Fibroblast of the aortic adventitia (primary cell): Measurements from ENCODE around the gene HBS1L. TPM values are rescaled to one million over a fixed set of nuclear protein-coding genes. Genes with fewer than 3 reads are reported as not detected.

Experiments
- DNase-seq: peaks from one replicate; pipeline ENCODE4 v3.0.0-alpha.2; 2010; ENCODE audit warnings: low read depth
- H3K4me3 ChIP-seq: 2 replicates; pipeline ENCODE4 v1.5.1; 2011; ENCODE audit warnings: low read depth, mild to moderate bottlenecking, control low read depth, low read length, moderate library complexity
- CTCF ChIP-seq: IDR thresholded peaks from 2 replicates; pipeline ENCODE4 v1.5.1; 2011; ENCODE audit warnings: mild to moderate bottlenecking, low read length, control low read depth, inconsistent platforms; ENCODE audit not compliant: insufficient read depth
- total RNA-seq: library from RNA; depleted of rRNA; stranded (reverse); fragments of >200 nt; gene quantifications from 2 replicates; pipeline ENCODE4 v1.2.3, GENCODE V29; 2012; ENCODE audit warnings: low replicate concordance

HBS1L gene
- total RNA-seq, 1 donor, result 141 TPM

- no peak for TF ChIP-seq CTCF
- DNase-seq, result no peak
- H3K4me3 ChIP-seq, result no peak overlapping the region
Measured at GRCh38 chr6:134962421-134962820, 92.2 kb downstream of the HBS1L start.

- TF ChIP-seq CTCF, result no peak
- DNase-seq, result no peak
- no peak overlapping the region for H3K4me3 ChIP-seq
Measured at GRCh38 chr6:134961366-134961765, 93.3 kb downstream of the HBS1L start.

GRCh38 chr6:134959603-134960002 is 95.0 kb downstream of the HBS1L start:
- DNase-seq, result no peak

GRCh38 chr6:134956676-134957075 is 97.9 kb downstream of the HBS1L start:
- no peak for DNase-seq

More at GRCh38 chr6:134959603-134960002, 95.0 kb downstream of the HBS1L start:
- TF ChIP-seq CTCF, result no peak
- H3K4me3 ChIP-seq, result no peak overlapping the region

GRCh38 chr6:134956032-134956431 is 98.6 kb downstream of the HBS1L start:
- no peak for DNase-seq
- TF ChIP-seq CTCF, result no peak
- H3K4me3 ChIP-seq, result no peak overlapping the region

More at GRCh38 chr6:134956676-134957075, 97.9 kb downstream of the HBS1L start:
- no peak for TF ChIP-seq CTCF
- no peak overlapping the region for H3K4me3 ChIP-seq

GRCh38 chr6:134954272-134955000 is 100.2 kb downstream of the HBS1L start:
- TF ChIP-seq CTCF, result no peak

More at GRCh38 chr6:134954272-134955000, 100.2 kb downstream of the HBS1L start:
- DNase-seq, result no peak
- no peak overlapping the region for H3K4me3 ChIP-seq
